Breast epithelium (tissue), 3 donors: ENCODE results near the gene INSYN2A.

ENCODE experiments used
- POLR2A ChIP-seq: fragments of 450-650 bp; IDR thresholded peaks from one replicate; pipeline ENCODE4 v1.6.1; 2016; ENCODE audit warnings: antibody characterized with exemption, mild to moderate bottlenecking, moderate library complexity
- TF ChIP-seq, protein P1 (sequence below), 3 donors: fragments of 450-650 bp; IDR thresholded peaks; one replicate each; pipeline ENCODE4 v1.5.1; 2016 to 2017; ENCODE audit warnings: antibody characterized with exemption in 3 of 3, mild to moderate bottlenecking in 3 of 3, moderate library complexity in 3 of 3

DNA sequence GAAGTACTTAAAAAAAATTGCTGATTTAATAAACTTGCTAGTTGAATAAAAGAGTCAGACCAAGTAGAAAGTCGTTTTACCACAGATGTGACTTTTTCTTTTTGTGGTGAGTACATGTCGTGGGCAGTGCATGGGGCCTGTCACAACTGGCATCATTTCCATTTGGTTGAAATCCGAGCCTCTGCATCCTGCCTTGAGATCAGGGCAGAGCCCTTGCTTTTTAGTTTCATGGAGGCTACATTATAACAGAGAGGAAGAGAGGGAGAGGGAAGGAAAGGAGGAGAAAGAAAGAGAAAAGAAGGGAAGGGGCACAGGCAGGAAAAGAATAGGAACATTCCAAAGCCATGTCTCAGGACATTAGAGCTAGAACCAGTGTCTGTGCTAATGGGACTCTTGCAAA is 20.4 kb upstream of the INSYN2A start:
- TF ChIP-seq, protein P1, sequence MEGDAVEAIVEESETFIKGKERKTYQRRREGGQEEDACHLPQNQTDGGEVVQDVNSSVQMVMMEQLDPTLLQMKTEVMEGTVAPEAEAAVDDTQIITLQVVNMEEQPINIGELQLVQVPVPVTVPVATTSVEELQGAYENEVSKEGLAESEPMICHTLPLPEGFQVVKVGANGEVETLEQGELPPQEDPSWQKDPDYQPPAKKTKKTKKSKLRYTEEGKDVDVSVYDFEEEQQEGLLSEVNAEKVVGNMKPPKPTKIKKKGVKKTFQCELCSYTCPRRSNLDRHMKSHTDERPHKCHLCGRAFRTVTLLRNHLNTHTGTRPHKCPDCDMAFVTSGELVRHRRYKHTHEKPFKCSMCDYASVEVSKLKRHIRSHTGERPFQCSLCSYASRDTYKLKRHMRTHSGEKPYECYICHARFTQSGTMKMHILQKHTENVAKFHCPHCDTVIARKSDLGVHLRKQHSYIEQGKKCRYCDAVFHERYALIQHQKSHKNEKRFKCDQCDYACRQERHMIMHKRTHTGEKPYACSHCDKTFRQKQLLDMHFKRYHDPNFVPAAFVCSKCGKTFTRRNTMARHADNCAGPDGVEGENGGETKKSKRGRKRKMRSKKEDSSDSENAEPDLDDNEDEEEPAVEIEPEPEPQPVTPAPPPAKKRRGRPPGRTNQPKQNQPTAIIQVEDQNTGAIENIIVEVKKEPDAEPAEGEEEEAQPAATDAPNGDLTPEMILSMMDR (IDR thresholded peaks at IDR 0.05), result no peak
- no peak for TF ChIP-seq POLR2A
